HepG2 (cell line): ENCODE results near the gene SEPTIN5. TPM values are rescaled to one million over a fixed set of nuclear protein-coding genes. Genes with fewer than 3 reads are reported as not detected.

Experiments used
- ATAC-seq: fragments of 200-7000 bp; cut with Tn5 transposase; 3 replicates; pipeline ENCODE4 v1.9.1; 2020; ENCODE audit warnings: mild to moderate bottlenecking, moderate library complexity
- BruUV-seq: library from RNA; stranded (reverse); fragments of 400-500 nt; replicated peaks from 2 replicates; lab custom pipeline; 2021; lab: Mats Ljungman, UMichigan
- CTCF ChIA-PET: fragments of 300-600 bp; formaldehyde crosslinking; extraction: SDS; loops from one replicate; lab custom pipeline; 2021; ENCODE audit warnings: low total read pairs, inconsistent platforms, low intra/inter-chr PET ratio; lab: Yijun Ruan, JAX
- POLR2A ChIA-PET: fragments of 350-600 bp; sonication (Branson Sonifier 250); formaldehyde crosslinking; loops from one replicate; lab custom pipeline; 2020; ENCODE audit warnings: antibody characterized with exemption, inconsistent platforms; lab: Yijun Ruan, JAX
- DNase-seq: peaks from one replicate; pipeline ENCODE4 v3.0.0-alpha.2; 2015; ENCODE audit warnings: low spot score
- FAIRE-seq: peaks from 3 replicates; lab custom pipeline; 2011; peaks lifted over from hg19 to GRCh38; lab: Jason Lieb, UNC
- H2AFZ ChIP-seq: one replicate; pipeline ENCODE4 v1.6.1; 2011; ENCODE audit warnings: low read length, inconsistent platforms
- H3K27ac ChIP-seq: fragments of 300-600 bp; 3 replicates; pipeline ENCODE4 v1.8.0; 2011; ENCODE audit warnings: mixed run types, mild to moderate bottlenecking, mixed read lengths, low read length, inconsistent platforms; ENCODE audit not compliant: insufficient read depth; ENCODE audit errors: extremely low read length
- H3K27me3 ChIP-seq, 2 experiments: fragments of 200-600 bp in 1 of 2; 2 replicates in 1 of 2; 3 replicates in 1 of 2; pipeline versions ENCODE4 v1.6.0 to v1.8.0; 2011; ENCODE audit warnings: low read length in 2 of 2, mild to moderate bottlenecking in 2 of 2, moderate library complexity in 2 of 2, inconsistent platforms in 1 of 2; ENCODE audit not compliant: insufficient read depth in 2 of 2, control insufficient read depth in 1 of 2
- H3K36me3 ChIP-seq, 2 experiments: fragments of 200-600 bp in 1 of 2; replicated peaks in 1 of 2; 2 replicates in 1 of 2; 3 replicates in 1 of 2; pipeline versions ENCODE4 v1.5.1 to v1.8.0; 2011; ENCODE audit warnings: low read length in 2 of 2, inconsistent platforms in 1 of 2; ENCODE audit not compliant: insufficient read depth in 2 of 2, control insufficient read depth in 1 of 2
- H3K4me1 ChIP-seq: 2 replicates; pipeline ENCODE4 v1.5.1; 2012; ENCODE audit warnings: low read length, inconsistent platforms; ENCODE audit not compliant: insufficient read depth
- H3K4me2 ChIP-seq: 2 replicates; pipeline ENCODE4 v1.6.0; 2011; ENCODE audit warnings: low read depth, low read length, inconsistent platforms
- H3K4me3 ChIP-seq, 3 experiments: fragments of 200-600 bp in 1 of 3; sonication (generic), shearing (Covaris generic) in 1 of 3; replicated peaks in 1 of 3; 2 replicates each; pipeline ENCODE4 v1.5.1; 2011 to 2016; ENCODE audit warnings: low read length in 3 of 3, inconsistent platforms in 2 of 3, low read depth in 2 of 3, mild to moderate bottlenecking in 2 of 3, control low read depth in 1 of 3, mixed read lengths in 1 of 3; ENCODE audit not compliant: insufficient read depth in 1 of 3
- H3K79me2 ChIP-seq: one replicate; pipeline ENCODE4 v1.6.1; 2011; ENCODE audit warnings: low read length, inconsistent platforms; ENCODE audit not compliant: insufficient read depth
- H3K9ac ChIP-seq: 2 replicates; pipeline ENCODE4 v1.6.0; 2011; ENCODE audit warnings: mild to moderate bottlenecking, low read depth, low read length, inconsistent platforms; ENCODE audit not compliant: insufficient read depth
- H3K9me3 ChIP-seq: 2 replicates; pipeline ENCODE4 v1.5.1; 2012; ENCODE audit warnings: mild to moderate bottlenecking, low read length
- H4K20me1 ChIP-seq: 2 replicates; pipeline ENCODE4 v1.6.0; 2011; ENCODE audit warnings: inconsistent platforms, mild to moderate bottlenecking, low read length, moderate library complexity; ENCODE audit not compliant: insufficient read depth
- AHDC1 ChIP-seq: sonication (generic); formaldehyde crosslinking; IDR thresholded peaks from 2 replicates; pipeline ENCODE4 v1.5.1; 2020; ENCODE audit warnings: mild to moderate bottlenecking, missing genetic modification reagents, borderline replicate concordance
- EZH2 ChIP-seq: conservative IDR thresholded peaks from 2 replicates; pipeline ENCODE4 v1.6.1; 2012; ENCODE audit warnings: mild to moderate bottlenecking, low read depth, low read length, moderate library complexity
- GATAD2A ChIP-seq: IDR thresholded peaks from 2 replicates; pipeline ENCODE4 v1.6.1; 2016
- HOXA5 ChIP-seq: sonication (generic); formaldehyde crosslinking; IDR thresholded peaks from 2 replicates; pipeline ENCODE4 v1.4.0; 2020; ENCODE audit warnings: missing genetic modification reagents
- KDM4B ChIP-seq: sonication (generic); formaldehyde crosslinking; IDR thresholded peaks from 2 replicates; pipeline ENCODE4 v1.4.0; 2020; ENCODE audit warnings: missing genetic modification reagents
- PITX1 ChIP-seq: sonication (generic); formaldehyde crosslinking; IDR thresholded peaks from 2 replicates; pipeline ENCODE4 v1.5.1; 2020; ENCODE audit warnings: mild to moderate bottlenecking, missing genetic modification reagents
- SMYD3 ChIP-seq: sonication (generic); formaldehyde crosslinking; IDR thresholded peaks from 2 replicates; pipeline ENCODE4 v1.8.1; 2023; ENCODE audit warnings: mild to moderate bottlenecking, missing genetic modification reagents
- ZNF343 ChIP-seq: sonication (generic); formaldehyde crosslinking; IDR thresholded peaks from 2 replicates; pipeline ENCODE4 v1.4.0; 2020; ENCODE audit warnings: mild to moderate bottlenecking, missing genetic modification reagents
- ZNF468 ChIP-seq: sonication (generic); formaldehyde crosslinking; IDR thresholded peaks from 2 replicates; pipeline ENCODE4 v1.8.0; 2022; ENCODE audit warnings: mild to moderate bottlenecking, moderate library complexity, missing genetic modification reagents
- ZNF816 ChIP-seq: sonication (generic); formaldehyde crosslinking; IDR thresholded peaks from 2 replicates; pipeline ENCODE4 v1.8.0; 2022; ENCODE audit warnings: missing genetic modification reagents, mild to moderate bottlenecking, borderline replicate concordance
- ZSCAN31 ChIP-seq: sonication (generic); formaldehyde crosslinking; IDR thresholded peaks from 2 replicates; pipeline ENCODE4 v1.5.0; 2020; ENCODE audit warnings: low read depth, mild to moderate bottlenecking, missing genetic modification reagents
- WGBS: methylation state at CpG from one replicate; pipeline ENCODE4 v1.1.6; 2017; ENCODE audit warnings: low lambda C conversion rate; 5-methylcytosine and 5-hydroxymethylcytosine counted together
- in situ Hi-C: cut with HindIII; loops from 2 replicates; pipeline ENCODE4 v1.10.0; 2017; ENCODE audit warnings: low pct_unique_long_range_greater_than_20kb; ENCODE audit not compliant: extremely low pct_ligation_motif_present
- intact Hi-C: fragments of 100-400 bp; cut with micrococcal nuclease; formaldehyde crosslinking; loops from one replicate; pipeline ENCODE4 v1.10.0; 2022; ENCODE audit not compliant: unreplicated experiment
- polyA plus RNA-seq, 8 experiments: library from polyadenylated mRNA; depleted of rRNA in 3 of 8; stranded (reverse) in 7 of 8; unstranded in 1 of 8; fragments of >200 nt; fragmentation: Illumina TruSeq in 4 of 8; extraction: Trizol in 4 of 8; gene quantifications; 2 replicates each; pipeline versions ENCODE4 v1.2.1 to v1.2.3, GENCODE V29; 2011 to 2016; ENCODE audit warnings: low read depth in 4 of 8, missing spikeins in 1 of 8, mixed read lengths in 1 of 8; ENCODE audit not compliant: insufficient read depth in 1 of 8
- total RNA-seq, 5 experiments: library from RNA; depleted of rRNA; stranded (reverse); fragments of >200 nt; fragmentation: Illumina TruSeq; extraction: Trizol; gene quantifications; 2 replicates each; pipeline ENCODE4 v1.2.3, GENCODE V29; 2016; ENCODE audit warnings: low read depth in 1 of 5
- TF ChIP-seq, protein P1 (sequence below): conservative IDR thresholded peaks from 2 replicates; pipeline ENCODE4 v1.6.1; 2018; ENCODE audit warnings: missing genetic modification reagents
- TF ChIP-seq, protein P2 (sequence below), 2 experiments: IDR thresholded peaks; 2 replicates each; pipeline ENCODE4 v1.6.1; 2011 to 2012; ENCODE audit warnings: low read length in 2 of 2, borderline replicate concordance in 1 of 2, low read depth in 1 of 2, mild to moderate bottlenecking in 1 of 2, moderate library complexity in 1 of 2

The SEPTIN5 gene
- total and polyA plus RNA-seq, 2 of the 13 experiments (the other 11 are each of a cell fraction or from before 2014, with no cell fraction given): 0.33 TPM; not detected in 1

- TF ChIP-seq, protein P1, sequence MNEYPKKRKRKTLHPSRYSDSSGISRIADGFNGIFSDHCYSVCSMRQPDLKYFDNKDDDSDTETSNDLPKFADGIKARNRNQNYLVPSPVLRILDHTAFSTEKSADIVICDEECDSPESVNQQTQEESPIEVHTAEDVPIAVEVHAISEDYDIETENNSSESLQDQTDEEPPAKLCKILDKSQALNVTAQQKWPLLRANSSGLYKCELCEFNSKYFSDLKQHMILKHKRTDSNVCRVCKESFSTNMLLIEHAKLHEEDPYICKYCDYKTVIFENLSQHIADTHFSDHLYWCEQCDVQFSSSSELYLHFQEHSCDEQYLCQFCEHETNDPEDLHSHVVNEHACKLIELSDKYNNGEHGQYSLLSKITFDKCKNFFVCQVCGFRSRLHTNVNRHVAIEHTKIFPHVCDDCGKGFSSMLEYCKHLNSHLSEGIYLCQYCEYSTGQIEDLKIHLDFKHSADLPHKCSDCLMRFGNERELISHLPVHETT: no peak
- TF ChIP-seq ZNF468 (no peak), HOXA5 (CRISPR knock-in tag) (no peak), ZNF343 (CRISPR knock-in tag) (no peak), ZSCAN31 (CRISPR knock-in tag) (no peak), KDM4B (CRISPR knock-in tag) (no peak), EZH2 (no peak)
- TF ChIP-seq, protein P2, sequence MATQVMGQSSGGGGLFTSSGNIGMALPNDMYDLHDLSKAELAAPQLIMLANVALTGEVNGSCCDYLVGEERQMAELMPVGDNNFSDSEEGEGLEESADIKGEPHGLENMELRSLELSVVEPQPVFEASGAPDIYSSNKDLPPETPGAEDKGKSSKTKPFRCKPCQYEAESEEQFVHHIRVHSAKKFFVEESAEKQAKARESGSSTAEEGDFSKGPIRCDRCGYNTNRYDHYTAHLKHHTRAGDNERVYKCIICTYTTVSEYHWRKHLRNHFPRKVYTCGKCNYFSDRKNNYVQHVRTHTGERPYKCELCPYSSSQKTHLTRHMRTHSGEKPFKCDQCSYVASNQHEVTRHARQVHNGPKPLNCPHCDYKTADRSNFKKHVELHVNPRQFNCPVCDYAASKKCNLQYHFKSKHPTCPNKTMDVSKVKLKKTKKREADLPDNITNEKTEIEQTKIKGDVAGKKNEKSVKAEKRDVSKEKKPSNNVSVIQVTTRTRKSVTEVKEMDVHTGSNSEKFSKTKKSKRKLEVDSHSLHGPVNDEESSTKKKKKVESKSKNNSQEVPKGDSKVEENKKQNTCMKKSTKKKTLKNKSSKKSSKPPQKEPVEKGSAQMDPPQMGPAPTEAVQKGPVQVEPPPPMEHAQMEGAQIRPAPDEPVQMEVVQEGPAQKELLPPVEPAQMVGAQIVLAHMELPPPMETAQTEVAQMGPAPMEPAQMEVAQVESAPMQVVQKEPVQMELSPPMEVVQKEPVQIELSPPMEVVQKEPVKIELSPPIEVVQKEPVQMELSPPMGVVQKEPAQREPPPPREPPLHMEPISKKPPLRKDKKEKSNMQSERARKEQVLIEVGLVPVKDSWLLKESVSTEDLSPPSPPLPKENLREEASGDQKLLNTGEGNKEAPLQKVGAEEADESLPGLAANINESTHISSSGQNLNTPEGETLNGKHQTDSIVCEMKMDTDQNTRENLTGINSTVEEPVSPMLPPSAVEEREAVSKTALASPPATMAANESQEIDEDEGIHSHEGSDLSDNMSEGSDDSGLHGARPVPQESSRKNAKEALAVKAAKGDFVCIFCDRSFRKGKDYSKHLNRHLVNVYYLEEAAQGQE (IDR thresholded peaks at IDR 0.05; ENCODE audit: borderline replicate concordance in 1 of 2, low read depth in 1 of 2, low read length in 2 of 2): no peak
Observed at GRCh38 chr22:19743651-19744050, 29.3 kb downstream of the SEPTIN5 start (continued).

- H3K27me3 ChIP-seq: peaks cover 19 to 92% of the 10 kb centered on the region in 2 experiments
- CTCF ChIA-PET: no interaction called here
- no peak overlapping the region for H3K4me2 ChIP-seq
- WGBS: 36% methylated on average over 13 of the region's 13 CpGs
- no peak overlapping the region for H3K9ac ChIP-seq
- no peak overlapping the region for H2AFZ ChIP-seq
- H3K27ac ChIP-seq: no peak overlapping the region
- H3K4me3 ChIP-seq: no peak overlapping the region
- ATAC-seq: no peak
- H4K20me1 ChIP-seq: no peaks in the 10 kb centered on the region
- no peak for FAIRE-seq
- no peaks in the 10 kb centered on the region for H3K79me2 ChIP-seq
- in situ Hi-C loops (no loop called here), intact Hi-C loops (no loop called here)
- BruUV-seq: no TSS peak
- no peaks in the 10 kb centered on the region for H3K9me3 ChIP-seq
- POLR2A ChIA-PET: no interaction called here
- no peaks in the 10 kb centered on the region for H3K36me3 ChIP-seq
- DNase-seq: no peak
- H3K4me1 ChIP-seq: no peaks in the 10 kb centered on the region
- TF ChIP-seq PITX1 (CRISPR knock-in tag) (no peak), GATAD2A (no peak), SMYD3 (CRISPR knock-in tag) (no peak), ZNF816 (CRISPR knock-in tag) (no peak), AHDC1 (CRISPR knock-in tag) (no peak)
Observed at GRCh38 chr22:19744350-19745006, 30.2 kb downstream of the SEPTIN5 start.
